ENCODE measurements around the gene CYP46A1. TPM values are rescaled to one million over a fixed set of nuclear protein-coding genes. Genes with fewer than 3 reads are reported as not detected.

CYP46A1 gene
- total and polyA plus RNA-seq, 12 donors = 0.67 to 5.9 (median 2.1) TPM

DNA sequence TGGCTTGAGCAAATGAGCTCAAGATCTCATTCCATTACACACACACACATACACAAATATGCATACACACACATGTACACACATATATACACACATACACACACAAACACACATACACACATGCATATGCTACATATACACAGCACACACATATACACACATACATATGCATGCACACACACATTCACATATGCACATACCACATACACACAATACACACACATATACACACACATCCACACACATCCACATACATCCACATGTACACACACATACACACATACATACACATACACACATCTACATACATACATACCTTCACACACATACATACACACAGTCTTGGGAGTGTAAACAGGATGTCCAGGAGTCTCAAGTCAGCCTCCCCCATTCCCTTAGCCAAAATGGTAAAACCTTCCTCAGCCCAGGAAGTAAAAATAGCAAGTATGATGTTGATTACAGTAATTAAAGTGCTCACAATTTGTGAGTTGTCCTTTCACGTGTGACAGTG lies 26.4 kb upstream of the CYP46A1 start:
- no peak for DNase-seq
- 50 to 63% (median 55%) methylated on average over 1 of the region's 1 CpG for WGBS, 4 donors
- H3K4me1 ChIP-seq (replicated peaks in 1 of 2) = peaks cover 0 to 5% of the 10 kb centered on the region in 2 donors
- intact Hi-C loops (cut with DNase I) = no loop called here
- H3K4me3 ChIP-seq = no peak overlapping the region
- no peak for TF ChIP-seq POLR2A (IDR thresholded peaks at IDR 0.05)
- TF ChIP-seq, protein P1, sequence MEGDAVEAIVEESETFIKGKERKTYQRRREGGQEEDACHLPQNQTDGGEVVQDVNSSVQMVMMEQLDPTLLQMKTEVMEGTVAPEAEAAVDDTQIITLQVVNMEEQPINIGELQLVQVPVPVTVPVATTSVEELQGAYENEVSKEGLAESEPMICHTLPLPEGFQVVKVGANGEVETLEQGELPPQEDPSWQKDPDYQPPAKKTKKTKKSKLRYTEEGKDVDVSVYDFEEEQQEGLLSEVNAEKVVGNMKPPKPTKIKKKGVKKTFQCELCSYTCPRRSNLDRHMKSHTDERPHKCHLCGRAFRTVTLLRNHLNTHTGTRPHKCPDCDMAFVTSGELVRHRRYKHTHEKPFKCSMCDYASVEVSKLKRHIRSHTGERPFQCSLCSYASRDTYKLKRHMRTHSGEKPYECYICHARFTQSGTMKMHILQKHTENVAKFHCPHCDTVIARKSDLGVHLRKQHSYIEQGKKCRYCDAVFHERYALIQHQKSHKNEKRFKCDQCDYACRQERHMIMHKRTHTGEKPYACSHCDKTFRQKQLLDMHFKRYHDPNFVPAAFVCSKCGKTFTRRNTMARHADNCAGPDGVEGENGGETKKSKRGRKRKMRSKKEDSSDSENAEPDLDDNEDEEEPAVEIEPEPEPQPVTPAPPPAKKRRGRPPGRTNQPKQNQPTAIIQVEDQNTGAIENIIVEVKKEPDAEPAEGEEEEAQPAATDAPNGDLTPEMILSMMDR (IDR thresholded peaks at IDR 0.05) = no peak
- no peaks in the 10 kb centered on the region for H3K36me3 ChIP-seq (replicated peaks in 1 of 2)
- H3K9me3 ChIP-seq (replicated peaks in 1 of 3) = no peaks in the 10 kb centered on the region
- peaks cover 20% of the 10 kb centered on the region for H3K27me3 ChIP-seq
- H3K27ac ChIP-seq = no peak overlapping the region

DNA sequence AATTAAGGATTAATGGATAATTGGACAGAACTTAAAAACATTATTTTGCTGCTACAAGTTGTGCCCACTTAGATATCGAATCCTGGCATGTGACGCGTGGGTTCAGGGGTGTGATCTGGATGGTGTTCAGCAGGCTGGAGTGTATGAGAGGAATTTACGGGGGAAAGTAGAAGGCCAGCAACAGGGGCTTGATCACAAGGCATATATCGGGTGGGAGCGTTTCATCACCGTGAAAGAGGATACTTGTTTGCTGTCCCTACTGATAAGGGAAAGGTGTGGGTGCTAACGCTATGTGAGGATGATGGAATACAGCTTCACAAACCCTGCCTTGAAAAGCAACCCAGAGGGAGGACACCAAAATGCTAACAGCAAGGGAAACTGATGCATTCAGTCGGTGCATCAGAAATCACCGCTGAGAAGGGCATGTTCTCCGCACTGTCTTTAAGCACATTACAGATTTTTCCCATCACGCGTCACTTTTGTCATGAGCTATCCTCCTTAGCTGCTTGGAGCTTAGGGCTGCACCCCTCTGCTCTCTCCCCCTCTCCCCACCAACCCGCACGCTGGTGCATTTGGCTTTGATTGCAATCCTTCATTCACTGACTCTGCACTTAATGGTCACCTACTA lies 25.8 kb upstream of the CYP46A1 start:
- H3K36me3 ChIP-seq (replicated peaks in 1 of 2) = no peaks in the 10 kb centered on the region
- 61 to 71% (median 67%) methylated on average over 15 of the region's 15 CpGs for WGBS, 4 donors
- peaks cover 20% of the 10 kb centered on the region for H3K27me3 ChIP-seq
- peaks cover 0 to 5% of the 10 kb centered on the region in 2 donors for H3K4me1 ChIP-seq (replicated peaks in 1 of 2)
- no peaks in the 10 kb centered on the region for H3K9me3 ChIP-seq (replicated peaks in 1 of 3)
- intact Hi-C loops (cut with DNase I) = no loop called here
- no peak overlapping the region for H3K27ac ChIP-seq
- TF ChIP-seq, protein P1 (IDR thresholded peaks at IDR 0.05) = no peak
- no peak for TF ChIP-seq POLR2A (IDR thresholded peaks at IDR 0.05)
- DNase-seq = no peak
- no peak overlapping the region for H3K4me3 ChIP-seq

DNA sequence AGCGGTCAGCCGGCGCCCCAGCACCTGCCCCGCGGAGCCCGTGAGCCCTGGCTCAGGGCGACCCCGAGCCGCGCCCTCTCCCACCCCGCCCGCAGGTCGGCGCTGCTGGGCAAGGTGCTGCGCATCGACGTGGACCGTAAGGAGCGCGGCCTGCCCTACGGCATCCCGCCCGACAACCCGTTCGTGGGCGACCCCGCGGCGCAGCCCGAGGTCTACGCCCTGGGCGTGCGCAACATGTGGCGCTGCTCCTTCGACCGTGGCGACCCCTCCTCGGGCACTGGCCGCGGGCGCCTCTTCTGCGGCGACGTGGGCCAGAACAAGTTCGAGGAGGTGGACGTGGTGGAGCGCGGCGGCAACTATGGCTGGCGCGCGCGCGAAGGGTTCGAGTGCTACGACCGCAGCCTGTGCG lies 24.8 kb upstream of the CYP46A1 start:
- WGBS, 4 donors = 22 to 23% methylated on average over 49 to 58 of the region's 58 CpGs; no CpG with 5 or more reads in 2 of the 4 donors
- Histone ChIP-seq H3K4me1 (replicated peaks in 1 of 2) (peaks cover 0 to 2% of the 10 kb centered on the region in 2 donors), H3K4me3 (no peak overlapping the region), H3K36me3 (replicated peaks in 1 of 2) (no peaks in the 10 kb centered on the region), H3K9me3 (replicated peaks in 1 of 3) (no peaks in the 10 kb centered on the region), H3K27me3 (peaks cover 20% of the 10 kb centered on the region), H3K27ac (no peak overlapping the region)
- intact Hi-C loops (cut with DNase I) = no loop called here
- TF ChIP-seq, protein P1 (IDR thresholded peaks at IDR 0.05) = no peak
- no peak for TF ChIP-seq POLR2A (IDR thresholded peaks at IDR 0.05)
- DNase-seq = no peak

DNA sequence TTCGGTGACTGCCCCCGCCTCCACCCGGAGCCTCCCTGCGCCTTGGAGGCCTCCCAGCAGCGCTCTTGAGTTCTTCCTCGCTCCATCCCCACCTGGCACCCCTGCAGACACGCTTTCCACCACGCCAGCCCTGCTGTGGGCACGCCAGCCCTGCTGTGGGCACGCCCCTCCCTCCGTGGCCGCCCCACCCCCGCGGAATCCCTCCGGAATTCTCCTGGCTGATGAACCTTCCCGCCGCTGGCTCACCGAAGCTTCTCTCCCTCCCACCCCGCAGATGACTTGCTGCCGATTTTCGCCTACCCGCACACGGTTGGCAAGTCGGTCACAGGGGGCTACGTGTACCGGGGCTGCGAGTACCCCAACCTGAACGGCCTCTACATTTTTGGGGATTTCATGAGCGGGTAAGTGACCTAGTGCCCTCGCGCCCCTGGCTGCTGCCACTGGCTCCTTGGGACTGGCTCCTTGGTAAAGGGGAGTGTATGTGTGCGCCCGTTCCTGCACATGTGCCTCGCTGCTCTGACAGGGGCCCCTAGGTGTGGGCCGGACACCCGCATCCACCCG lies 24.0 kb upstream of the CYP46A1 start:
- H3K4me1 ChIP-seq (replicated peaks in 1 of 2) = no peaks in the 10 kb centered on the region
- TF ChIP-seq, protein P1 (IDR thresholded peaks at IDR 0.05) = no peak
- no peak for TF ChIP-seq POLR2A (IDR thresholded peaks at IDR 0.05)
- DNase-seq = no peak
- WGBS, 4 donors = 24 to 70% (median 45%) methylated on average over 17 to 37 of the region's 37 CpGs
- H3K27ac ChIP-seq = no peak overlapping the region
- H3K36me3 ChIP-seq (replicated peaks in 1 of 2) = no peaks in the 10 kb centered on the region
- intact Hi-C loops (cut with DNase I) = no loop called here
- H3K4me3 ChIP-seq = no peak overlapping the region
- peaks cover 20% of the 10 kb centered on the region for H3K27me3 ChIP-seq
- H3K9me3 ChIP-seq (replicated peaks in 1 of 3) = no peaks in the 10 kb centered on the region
